ENCODE measurements around the gene CHI3L1.

The CHI3L1 gene

GRCh38 chr1:203213126-203213525 lies 26.6 kb upstream of the CHI3L1 start:
- H3K27ac ChIP-seq = no peak overlapping the region
- no peak for TF ChIP-seq ZFX (IDR thresholded peaks at IDR 0.05; ENCODE audit: borderline replicate concordance)
- TF ChIP-seq, protein P1, sequence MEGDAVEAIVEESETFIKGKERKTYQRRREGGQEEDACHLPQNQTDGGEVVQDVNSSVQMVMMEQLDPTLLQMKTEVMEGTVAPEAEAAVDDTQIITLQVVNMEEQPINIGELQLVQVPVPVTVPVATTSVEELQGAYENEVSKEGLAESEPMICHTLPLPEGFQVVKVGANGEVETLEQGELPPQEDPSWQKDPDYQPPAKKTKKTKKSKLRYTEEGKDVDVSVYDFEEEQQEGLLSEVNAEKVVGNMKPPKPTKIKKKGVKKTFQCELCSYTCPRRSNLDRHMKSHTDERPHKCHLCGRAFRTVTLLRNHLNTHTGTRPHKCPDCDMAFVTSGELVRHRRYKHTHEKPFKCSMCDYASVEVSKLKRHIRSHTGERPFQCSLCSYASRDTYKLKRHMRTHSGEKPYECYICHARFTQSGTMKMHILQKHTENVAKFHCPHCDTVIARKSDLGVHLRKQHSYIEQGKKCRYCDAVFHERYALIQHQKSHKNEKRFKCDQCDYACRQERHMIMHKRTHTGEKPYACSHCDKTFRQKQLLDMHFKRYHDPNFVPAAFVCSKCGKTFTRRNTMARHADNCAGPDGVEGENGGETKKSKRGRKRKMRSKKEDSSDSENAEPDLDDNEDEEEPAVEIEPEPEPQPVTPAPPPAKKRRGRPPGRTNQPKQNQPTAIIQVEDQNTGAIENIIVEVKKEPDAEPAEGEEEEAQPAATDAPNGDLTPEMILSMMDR (IDR thresholded peaks at IDR 0.05) = no peak

DNA sequence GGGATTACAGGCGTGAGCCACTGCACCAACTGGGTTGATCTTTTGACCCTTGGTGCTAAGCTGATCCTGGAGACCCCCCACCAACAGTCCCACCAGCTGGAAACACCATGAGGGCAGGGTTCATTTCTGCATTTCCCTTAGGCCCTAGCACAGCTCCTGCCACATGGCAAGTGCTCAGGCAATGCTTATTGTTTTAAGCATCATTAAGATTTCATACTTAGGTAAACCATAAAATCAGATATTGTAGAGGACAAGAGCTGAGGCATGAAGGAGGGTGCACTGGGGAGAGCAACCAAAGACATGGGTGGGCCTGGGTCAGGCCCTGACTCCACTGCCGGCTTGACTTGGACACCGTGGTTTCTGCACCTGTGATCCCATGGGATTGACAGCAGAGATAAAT lies 25.3 kb upstream of the CHI3L1 start:
- no peak overlapping the region for H3K27ac ChIP-seq
- no peak for TF ChIP-seq ZFX (IDR thresholded peaks at IDR 0.05; ENCODE audit: borderline replicate concordance)
- TF ChIP-seq, protein P1 (IDR thresholded peaks at IDR 0.05) = no peak

- H3K27ac ChIP-seq = no peak overlapping the region
- TF ChIP-seq, protein P1 (IDR thresholded peaks at IDR 0.05) = no peak
- TF ChIP-seq ZFX (IDR thresholded peaks at IDR 0.05; ENCODE audit: borderline replicate concordance) = no peak
Measured at GRCh38 chr1:203210988-203211387, 24.5 kb upstream of the CHI3L1 start.

DNA sequence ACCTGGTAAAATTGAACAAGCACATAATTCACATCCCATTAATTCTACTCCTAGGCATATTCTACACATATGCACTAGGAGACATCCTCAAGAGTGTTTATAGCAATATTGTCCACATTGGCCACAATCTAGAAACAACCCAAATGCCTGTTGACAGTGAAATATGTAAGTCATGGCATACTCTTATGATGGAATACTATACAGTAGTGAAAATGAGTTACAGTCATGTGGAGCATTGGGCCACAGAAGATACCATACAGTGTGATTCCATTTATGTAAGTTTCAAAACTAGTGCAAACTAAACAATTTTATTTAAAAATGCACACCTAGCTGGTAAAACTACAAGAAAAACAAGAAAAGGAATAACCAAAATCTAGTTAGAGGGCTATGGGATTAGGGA lies 23.8 kb upstream of the CHI3L1 start:
- H3K27ac ChIP-seq = no peak overlapping the region
- no peak for TF ChIP-seq ZFX (IDR thresholded peaks at IDR 0.05; ENCODE audit: borderline replicate concordance)
- TF ChIP-seq, protein P1 (IDR thresholded peaks at IDR 0.05) = no peak

GRCh38 chr1:203208181-203208580 lies 21.7 kb upstream of the CHI3L1 start:
- H3K27ac ChIP-seq = no peak overlapping the region
- no peak for TF ChIP-seq ZFX (IDR thresholded peaks at IDR 0.05; ENCODE audit: borderline replicate concordance)

- no peak overlapping the region for H3K27ac ChIP-seq
Measured at GRCh38 chr1:203207751-203208150, 21.2 kb upstream of the CHI3L1 start.

DNA sequence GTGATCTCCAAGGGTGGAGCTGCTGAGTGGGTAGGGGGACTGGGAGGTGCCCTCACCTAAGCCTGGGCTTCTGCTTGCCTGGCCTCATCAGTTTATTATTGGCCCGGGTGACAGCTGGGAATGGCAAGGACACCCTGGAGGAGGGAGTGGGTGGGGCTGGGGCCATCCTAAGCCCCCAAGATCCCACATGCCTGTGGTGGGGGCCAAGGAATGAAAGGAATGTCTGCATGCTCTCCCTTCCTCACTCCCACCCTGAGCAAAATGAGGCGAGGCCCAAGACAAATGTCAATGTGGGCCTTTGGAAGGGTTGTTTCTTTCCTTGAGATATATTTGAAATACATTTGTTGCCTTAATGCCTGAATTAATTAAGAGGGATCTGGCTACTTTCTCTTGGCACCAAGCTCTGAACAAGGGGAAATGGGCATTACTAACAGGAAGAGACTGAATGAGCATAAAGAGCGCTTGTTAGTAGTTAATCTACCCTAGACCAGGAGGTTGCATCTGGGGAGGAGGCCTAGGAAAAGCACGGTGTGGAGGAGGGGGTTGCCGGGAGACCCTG lies 19.7 kb upstream of the CHI3L1 start:
- H3K27ac ChIP-seq = no peak overlapping the region
- TF ChIP-seq, protein P1 (IDR thresholded peaks at IDR 0.05) = no peak
- TF ChIP-seq ZFX (IDR thresholded peaks at IDR 0.05; ENCODE audit: borderline replicate concordance) = no peak

More at GRCh38 chr1:203207751-203208150, 21.2 kb upstream of the CHI3L1 start:
- TF ChIP-seq, protein P1 (IDR thresholded peaks at IDR 0.05) = no peak
- TF ChIP-seq ZFX (IDR thresholded peaks at IDR 0.05; ENCODE audit: borderline replicate concordance) = no peak

DNA sequence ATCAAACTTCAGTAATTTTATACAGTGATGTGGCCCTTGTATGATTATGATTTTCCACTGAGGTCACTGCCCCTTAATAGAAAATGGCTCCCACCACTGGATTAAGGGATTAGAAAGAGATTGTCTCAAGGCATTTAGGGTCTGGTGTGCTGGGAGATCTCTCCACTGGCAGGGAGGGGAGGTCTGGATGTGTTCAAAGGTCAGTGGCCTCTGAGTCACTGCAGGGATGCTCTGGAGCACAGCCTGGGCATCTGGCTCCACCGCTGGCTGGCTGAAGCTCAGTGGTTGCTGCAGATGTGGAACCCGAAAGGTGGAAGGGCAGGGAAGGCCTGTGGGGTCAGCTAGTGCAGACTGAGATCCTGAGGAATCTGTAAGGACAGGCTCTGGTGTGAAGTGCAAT lies 18.3 kb upstream of the CHI3L1 start:
- no peak for TF ChIP-seq ZFX (IDR thresholded peaks at IDR 0.05; ENCODE audit: borderline replicate concordance)
- TF ChIP-seq, protein P1 (IDR thresholded peaks at IDR 0.05) = no peak
- H3K27ac ChIP-seq = no peak overlapping the region
